SK-N-SH treated with all-trans-retinoic acid at 6 μM for 48 hours (cell line): ENCODE measurements around the gene AKAP17A.

Experiments
- ATAC-seq: fragments of 200-7000 bp; cut with Tn5 transposase; 3 replicates; pipeline ENCODE4 v1.9.1; 2020; ENCODE audit warnings: mild to moderate bottlenecking, moderate library complexity
- ARNTL ChIP-seq: fragments of 450-650 bp; formaldehyde crosslinking; IDR thresholded peaks from 2 replicates; pipeline ENCODE4 v1.5.0; 2020; ENCODE audit warnings: low read depth, mild to moderate bottlenecking, moderate library complexity, borderline replicate concordance
- BACH2 ChIP-seq: fragments of 250-450 bp; sonication (Bioruptor Pico); IDR thresholded peaks from 2 replicates; pipeline ENCODE4 v1.9.0; 2021; ENCODE audit warnings: mild to moderate bottlenecking, borderline replicate concordance
- CREB5 ChIP-seq: fragments of 250-450 bp; sonication (Bioruptor Pico); IDR thresholded peaks from 2 replicates; pipeline ENCODE4 v1.5.1; 2020; ENCODE audit warnings: low read depth, mild to moderate bottlenecking, moderate library complexity
- CSDC2 ChIP-seq: fragments of 250-450 bp; sonication (Bioruptor Pico); IDR thresholded peaks from 2 replicates; pipeline ENCODE4 v1.5.0; 2020; ENCODE audit warnings: mild to moderate bottlenecking, moderate library complexity
- CSRNP3 ChIP-seq: fragments of 250-450 bp; sonication (Bioruptor Pico); IDR thresholded peaks from 2 replicates; pipeline ENCODE4 v1.5.1; 2021; ENCODE audit warnings: mild to moderate bottlenecking, moderate library complexity
- ESRRG ChIP-seq: fragments of 250-450 bp; sonication (Bioruptor Pico); IDR thresholded peaks from 2 replicates; pipeline ENCODE4 v1.6.1; 2021; ENCODE audit warnings: mild to moderate bottlenecking
- GLIS3 ChIP-seq: fragments of 250-450 bp; sonication (Bioruptor Pico); IDR thresholded peaks from 2 replicates; pipeline ENCODE4 v1.5.0; 2020; ENCODE audit warnings: mild to moderate bottlenecking, moderate library complexity
- OSR1 ChIP-seq: fragments of 250-450 bp; sonication (Bioruptor Pico); IDR thresholded peaks from 2 replicates; pipeline ENCODE4 v1.8.0; 2022; ENCODE audit warnings: moderate library complexity, mild to moderate bottlenecking, inconsistent platforms
- PATZ1 ChIP-seq: fragments of 250-450 bp; sonication (Bioruptor Pico); IDR thresholded peaks from 2 replicates; pipeline ENCODE4 v1.8.0; 2020; ENCODE audit warnings: mild to moderate bottlenecking, moderate library complexity, borderline replicate concordance
- POU6F1 ChIP-seq: fragments of 250-450 bp; sonication (Bioruptor Pico); IDR thresholded peaks from 2 replicates; pipeline ENCODE4 v1.8.0; 2021; ENCODE audit warnings: low read depth, mild to moderate bottlenecking, moderate library complexity, borderline replicate concordance
- PPARA ChIP-seq: fragments of 250-450 bp; sonication (Bioruptor Pico); IDR thresholded peaks from 2 replicates; pipeline ENCODE4 v1.5.0; 2020; ENCODE audit warnings: mild to moderate bottlenecking, borderline replicate concordance
- RARB ChIP-seq: fragments of 250-450 bp; sonication (Bioruptor Pico); IDR thresholded peaks from 2 replicates; pipeline ENCODE4 v1.8.0; 2021; ENCODE audit warnings: mild to moderate bottlenecking, moderate library complexity
- TOX ChIP-seq: fragments of 250-450 bp; sonication (Bioruptor Pico); IDR thresholded peaks from 2 replicates; pipeline ENCODE4 v1.8.0; 2021; ENCODE audit warnings: mild to moderate bottlenecking, moderate library complexity, borderline replicate concordance
- TSHZ2 ChIP-seq: fragments of 250-450 bp; sonication (Bioruptor Pico); IDR thresholded peaks from 2 replicates; pipeline ENCODE4 v1.5.0; 2020; ENCODE audit warnings: mild to moderate bottlenecking, moderate library complexity
- ZC3H10 ChIP-seq: fragments of 250-450 bp; sonication (Bioruptor Pico); IDR thresholded peaks from 2 replicates; pipeline ENCODE4 v1.5.1; 2021; ENCODE audit warnings: mild to moderate bottlenecking, moderate library complexity
- ZFP3 ChIP-seq: fragments of 250-450 bp; sonication (Bioruptor Pico); IDR thresholded peaks from 2 replicates; pipeline ENCODE4 v1.5.0; 2020; ENCODE audit warnings: mild to moderate bottlenecking, moderate library complexity
- ZFP30 ChIP-seq: fragments of 450-650 bp; formaldehyde crosslinking; IDR thresholded peaks from 2 replicates; pipeline ENCODE4 v1.5.0; 2022; ENCODE audit warnings: mild to moderate bottlenecking, moderate library complexity
- ZNF70 ChIP-seq: fragments of 450-650 bp; formaldehyde crosslinking; IDR thresholded peaks from 2 replicates; pipeline ENCODE4 v1.5.0; 2020; ENCODE audit warnings: mild to moderate bottlenecking, moderate library complexity

Gene AKAP17A

GRCh38 chrX:1596676-1597344 is 5.4 kb downstream of the AKAP17A start:
- TF ChIP-seq POU6F1 (no peak), OSR1 (CRISPR knock-in tag) (no peak), ZFP3 (CRISPR knock-in tag) (no peak), PATZ1 (CRISPR knock-in tag) (no peak)
- no peak for ATAC-seq

- TF ChIP-seq ESRRG (no peak), ARNTL (CRISPR knock-in tag) (no peak), OSR1 (CRISPR knock-in tag) (no peak), RARB (CRISPR knock-in tag) (no peak), TOX (CRISPR knock-in tag) (no peak)
- ATAC-seq: no peak
Measured at GRCh38 chrX:1597345-1598020, 6.1 kb downstream of the AKAP17A start.

- TF ChIP-seq PPARA (CRISPR knock-in tag): no peak
- no peak for ATAC-seq
Measured at GRCh38 chrX:1598021-1598875, 6.8 kb downstream of the AKAP17A start.

- no peak for ATAC-seq
- TF ChIP-seq ARNTL (CRISPR knock-in tag) (no peak), CSDC2 (CRISPR knock-in tag) (no peak), OSR1 (CRISPR knock-in tag) (no peak), ZC3H10 (CRISPR knock-in tag) (no peak), BACH2 (CRISPR knock-in tag) (no peak), ZNF70 (CRISPR knock-in tag) (no peak), GLIS3 (CRISPR knock-in tag) (no peak), PPARA (CRISPR knock-in tag) (no peak), POU6F1 (no peak), ESRRG (no peak), ZFP30 (CRISPR knock-in tag) (no peak), CREB5 (CRISPR knock-in tag) (no peak), CSRNP3 (CRISPR knock-in tag) (no peak), TSHZ2 (CRISPR knock-in tag) (no peak), PATZ1 (CRISPR knock-in tag) (no peak), TOX (CRISPR knock-in tag) (no peak)
Measured at GRCh38 chrX:1598876-1599790, 7.7 kb downstream of the AKAP17A start.
